Fibroblast of lung (primary cell): ENCODE data around the gene GCLM.

Experiments used
- EZH2 ChIP-seq: IDR thresholded peaks from 2 replicates; pipeline ENCODE4 v1.5.1; 2012; ENCODE audit warnings: low read length, control low read depth, mild to moderate bottlenecking; ENCODE audit errors: missing control alignments
- TF ChIP-seq, protein P1 (sequence below), 2 donors: IDR thresholded peaks in 1 of 2; conservative IDR thresholded peaks in 1 of 2; 1 replicate in 1 of 2; 2 replicates in 1 of 2; pipeline ENCODE4 v1.5.1; 2011 to 2012; ENCODE audit warnings: low read length in 2 of 2, control low read depth in 1 of 2, inconsistent platforms in 1 of 2, low read depth in 1 of 2, mild to moderate bottlenecking in 1 of 2

DNA sequence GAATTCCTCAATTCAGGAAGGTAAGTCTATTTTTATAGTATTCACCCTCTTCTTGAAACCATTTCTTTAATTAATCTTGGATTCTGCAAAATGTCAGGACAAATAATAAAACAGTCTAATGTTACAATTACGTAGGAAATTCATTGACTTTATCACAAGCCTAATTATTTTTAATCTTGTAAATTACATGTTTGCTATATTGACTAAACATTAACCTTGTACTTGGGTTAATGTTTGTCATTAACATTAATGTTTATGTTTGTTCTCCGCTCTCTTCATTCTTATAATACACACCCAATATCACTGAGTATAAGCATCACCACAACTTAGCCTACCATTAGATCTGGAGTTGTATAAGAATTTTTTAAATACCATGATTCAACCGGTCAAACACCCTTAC lies 2.8 kb downstream of the GCLM start:
- TF ChIP-seq, protein P1, sequence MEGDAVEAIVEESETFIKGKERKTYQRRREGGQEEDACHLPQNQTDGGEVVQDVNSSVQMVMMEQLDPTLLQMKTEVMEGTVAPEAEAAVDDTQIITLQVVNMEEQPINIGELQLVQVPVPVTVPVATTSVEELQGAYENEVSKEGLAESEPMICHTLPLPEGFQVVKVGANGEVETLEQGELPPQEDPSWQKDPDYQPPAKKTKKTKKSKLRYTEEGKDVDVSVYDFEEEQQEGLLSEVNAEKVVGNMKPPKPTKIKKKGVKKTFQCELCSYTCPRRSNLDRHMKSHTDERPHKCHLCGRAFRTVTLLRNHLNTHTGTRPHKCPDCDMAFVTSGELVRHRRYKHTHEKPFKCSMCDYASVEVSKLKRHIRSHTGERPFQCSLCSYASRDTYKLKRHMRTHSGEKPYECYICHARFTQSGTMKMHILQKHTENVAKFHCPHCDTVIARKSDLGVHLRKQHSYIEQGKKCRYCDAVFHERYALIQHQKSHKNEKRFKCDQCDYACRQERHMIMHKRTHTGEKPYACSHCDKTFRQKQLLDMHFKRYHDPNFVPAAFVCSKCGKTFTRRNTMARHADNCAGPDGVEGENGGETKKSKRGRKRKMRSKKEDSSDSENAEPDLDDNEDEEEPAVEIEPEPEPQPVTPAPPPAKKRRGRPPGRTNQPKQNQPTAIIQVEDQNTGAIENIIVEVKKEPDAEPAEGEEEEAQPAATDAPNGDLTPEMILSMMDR (conservative IDR thresholded peaks at IDR 0.05 in 1 of 2, IDR thresholded peaks at IDR 0.05 in 1 of 2; ENCODE audit: low read depth in 1 of 2, low read length in 2 of 2), result no peak
- TF ChIP-seq EZH2, result no peak
